ENCODE data around the gene KRT14.
"Not testable (repeated sequence)": the region's sequence is repeated elsewhere in the genome, so short reads cannot be mapped to it uniquely, and the experiment has no call there.

The KRT14 gene

DNA sequence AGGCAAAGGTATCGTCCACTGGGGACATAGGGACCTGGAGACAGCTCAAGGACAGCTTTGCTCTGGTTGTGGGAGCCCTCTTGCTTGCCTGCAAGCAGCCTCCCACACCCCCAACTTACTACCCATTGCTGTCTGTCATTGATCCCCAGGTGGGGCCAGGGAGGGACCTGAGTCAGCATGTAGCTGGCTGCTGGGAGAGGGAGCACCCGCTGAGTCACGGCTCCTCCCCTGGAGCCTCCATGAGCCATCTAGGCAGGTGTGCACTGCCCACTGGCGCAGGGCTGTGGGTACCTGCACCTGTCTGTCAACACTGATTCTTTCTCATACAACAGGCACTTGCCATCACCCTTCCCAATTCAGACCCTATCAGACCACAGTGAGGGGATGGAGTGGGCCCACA, 10.0 kb downstream of the KRT14 start:
- FAIRE-seq, result not testable (repeated sequence)

DNA sequence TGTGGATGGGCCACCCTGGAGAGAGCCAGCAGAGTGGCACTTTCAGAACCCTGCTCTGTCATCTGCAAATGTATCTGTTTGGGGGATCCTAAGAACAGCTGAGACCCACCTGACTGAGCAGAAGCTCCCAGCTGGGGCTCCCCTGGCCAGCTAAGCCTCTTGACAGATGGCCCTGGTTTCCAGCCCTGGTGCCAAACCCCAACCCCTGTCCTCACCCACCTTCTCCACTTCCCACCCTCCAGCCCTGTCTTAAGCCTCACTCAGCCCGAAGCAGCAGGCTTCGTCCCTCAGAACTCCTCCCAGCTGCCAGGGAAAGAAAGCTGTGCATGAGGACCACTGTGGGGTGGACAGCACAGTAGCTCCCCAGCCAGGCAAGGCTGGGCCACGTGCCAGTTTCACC, 11.4 kb downstream of the KRT14 start:
- FAIRE-seq, result no peak

GRCh38 chr17:41571561-41572434, 14.9 kb downstream of the KRT14 start, which contains the start of gene KRT9:
Gene KRT9, minus strand, starts transcription at chr17:41572059. Its CDS starts 67 bp downstream, at chr17:41571992.
- FAIRE-seq, result no peak

- FAIRE-seq, result no peak
Observed at GRCh38 chr17:41567317-41567716, 19.4 kb downstream of the KRT14 start.

GRCh38 chr17:41565338-41565737, 21.4 kb downstream of the KRT14 start:
- FAIRE-seq, result no peak

DNA sequence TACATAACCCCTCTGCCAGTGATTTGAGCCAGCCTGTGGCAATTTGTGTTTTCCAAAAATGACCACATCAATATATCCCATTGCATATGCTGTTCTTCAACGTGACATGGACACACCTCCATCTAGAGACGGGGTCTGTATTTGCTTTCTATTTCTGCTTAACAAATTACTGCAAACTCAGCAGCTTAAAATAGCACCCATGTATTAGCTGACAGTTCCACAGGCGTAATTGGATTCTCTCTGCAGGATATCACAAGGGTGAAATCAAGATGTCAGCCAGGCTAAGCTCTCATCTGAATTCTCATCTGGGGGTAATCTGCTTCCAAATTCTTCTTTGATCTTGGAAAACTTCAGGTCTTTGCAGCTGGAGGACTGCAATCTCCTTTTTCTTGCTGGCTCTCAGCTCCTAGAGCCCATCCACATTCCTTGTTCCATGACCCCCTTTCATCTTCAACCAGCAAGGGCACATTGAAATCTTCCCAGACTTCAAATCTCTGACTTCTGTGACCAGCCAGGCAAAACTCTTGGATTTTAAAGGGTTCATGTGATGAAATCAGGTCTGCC, 23.0 kb downstream of the KRT14 start:
- no peak for FAIRE-seq

GRCh38 chr17:41561554-41561953, 25.1 kb downstream of the KRT14 start:
- FAIRE-seq, result no peak

GRCh38 chr17:41559548-41559947, 27.1 kb downstream of the KRT14 start:
- no peak for FAIRE-seq

DNA sequence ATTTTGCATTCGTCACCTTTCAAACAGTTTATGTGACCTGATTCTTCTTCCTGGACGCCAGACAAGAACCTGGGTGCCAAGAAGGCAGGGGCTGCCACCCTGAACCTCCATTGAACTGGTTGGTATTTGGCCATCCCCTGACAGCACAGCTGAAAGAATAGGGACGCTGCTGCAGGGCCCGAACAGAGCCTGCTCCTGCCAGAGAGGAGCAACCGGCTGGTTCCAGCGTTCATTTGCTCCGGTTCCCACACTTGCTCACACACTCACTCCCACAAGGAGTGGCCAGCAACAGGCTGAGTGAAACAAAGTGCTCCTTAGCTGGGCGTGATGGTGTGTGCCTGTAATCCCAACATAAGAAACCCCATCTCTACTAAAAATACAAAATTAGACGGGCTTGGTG, 29.8 kb downstream of the KRT14 start:
- FAIRE-seq, result no peak

DNA sequence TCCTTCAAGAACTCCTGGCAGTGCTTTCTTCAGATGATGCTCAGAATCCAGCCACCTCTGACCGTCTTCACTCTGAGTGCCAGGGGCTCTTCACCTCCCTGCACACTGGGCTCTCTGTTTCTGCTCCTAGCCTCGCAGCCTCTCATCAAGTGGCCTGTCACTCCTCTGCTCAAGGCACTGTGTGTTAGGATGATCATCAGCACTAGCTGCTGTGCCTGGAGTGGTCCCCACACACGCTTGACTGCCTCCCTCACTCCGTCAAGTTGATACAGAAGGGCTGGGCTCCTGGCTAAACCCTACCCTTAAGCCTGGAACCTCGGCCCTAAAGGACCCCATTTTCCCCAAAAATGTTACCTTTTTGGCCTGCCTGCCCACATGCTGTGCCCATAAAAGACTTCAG, 30.4 kb downstream of the KRT14 start:
- FAIRE-seq, result no peak

DNA sequence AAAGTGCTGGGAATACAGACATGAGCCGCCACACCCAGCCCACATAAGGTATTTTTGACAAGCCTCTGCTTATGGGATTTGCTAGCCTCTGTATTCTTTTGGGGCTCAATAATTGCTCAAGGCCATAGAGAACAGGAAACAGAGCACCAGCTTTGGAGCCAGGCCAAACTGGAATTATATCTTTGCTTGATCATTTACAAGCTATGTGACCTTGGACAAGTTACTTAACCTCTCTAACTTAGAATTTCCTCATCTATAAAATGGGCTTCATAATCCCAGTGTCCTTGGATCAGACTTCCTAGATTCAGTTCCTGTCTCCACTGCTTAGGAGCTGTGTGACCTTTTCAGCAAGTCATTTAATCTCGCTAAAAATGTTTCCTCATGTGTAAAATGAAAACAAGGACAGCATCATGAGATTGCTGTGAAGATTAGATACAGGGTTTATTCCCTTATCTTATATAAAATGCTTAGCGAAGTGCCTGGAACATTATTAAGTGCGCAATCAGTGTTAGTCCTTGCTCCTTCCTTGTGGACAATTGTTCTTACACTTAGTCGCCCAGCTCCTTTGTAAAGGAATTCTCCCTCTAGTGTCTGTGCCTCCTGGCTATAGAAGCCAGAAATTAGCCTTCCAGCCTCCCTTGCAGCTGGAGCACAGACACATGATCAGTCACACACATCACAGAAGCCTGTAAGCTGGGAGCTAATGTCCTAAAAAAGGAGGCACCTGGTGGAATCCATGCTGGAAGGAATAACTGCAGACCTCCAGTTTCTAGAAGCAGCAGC, 31.4 kb downstream of the KRT14 start:
- no peak for FAIRE-seq

DNA sequence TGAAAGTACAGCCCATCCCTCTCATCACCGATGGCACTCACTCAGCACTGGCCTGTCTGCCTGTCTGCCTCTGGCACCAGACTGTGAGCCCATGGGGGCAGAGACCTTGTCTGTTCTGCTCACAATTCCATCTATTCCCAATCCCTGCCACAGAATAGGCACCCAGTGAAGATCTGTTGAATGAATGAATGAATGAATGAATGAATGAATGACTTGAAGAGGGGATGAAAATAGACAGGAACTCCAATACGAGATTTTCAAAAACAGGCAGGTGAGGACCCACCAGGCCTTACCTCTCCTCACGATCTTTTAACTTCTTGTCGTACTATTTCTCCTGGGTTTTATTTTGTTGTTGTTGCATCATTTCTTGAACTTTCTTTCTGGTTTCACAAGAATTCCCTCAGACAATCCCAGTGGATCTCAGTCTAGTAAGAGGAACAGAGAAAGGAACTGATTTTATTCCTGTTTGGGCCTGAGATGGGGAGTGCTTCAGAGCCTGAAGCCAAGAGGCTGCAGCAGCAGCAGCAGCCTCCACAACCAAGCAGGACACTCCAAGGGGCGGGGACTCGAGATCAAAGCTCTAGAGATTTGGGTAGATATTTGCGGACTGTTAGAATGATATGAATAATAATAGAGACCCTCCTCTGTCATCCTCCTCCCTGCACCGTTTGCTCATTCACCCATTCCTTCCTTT, 32.6 kb downstream of the KRT14 start:
- no peak for FAIRE-seq

DNA sequence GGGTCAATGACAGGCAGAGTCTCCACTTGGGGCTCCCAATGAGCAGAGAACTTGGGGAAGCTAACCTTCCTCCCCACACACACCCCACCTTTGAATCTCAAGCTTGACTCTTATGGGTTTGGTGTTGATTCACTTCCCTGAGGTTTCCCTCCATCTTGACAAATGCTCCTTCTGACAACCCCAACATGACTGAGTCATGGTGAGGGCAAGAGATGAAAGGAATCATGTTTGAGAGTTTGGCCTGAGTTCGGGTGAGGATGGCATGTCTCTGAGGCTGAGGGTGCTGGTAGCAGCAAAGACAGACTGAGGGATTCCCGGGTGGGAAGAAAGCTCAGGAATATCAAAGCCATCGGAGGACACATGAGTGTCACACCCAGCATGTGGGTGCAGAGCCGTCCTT, 33.5 kb downstream of the KRT14 start:
- no peak for FAIRE-seq

GRCh38 chr17:41552455-41552854, 34.2 kb downstream of the KRT14 start:
- FAIRE-seq, result no peak

DNA sequence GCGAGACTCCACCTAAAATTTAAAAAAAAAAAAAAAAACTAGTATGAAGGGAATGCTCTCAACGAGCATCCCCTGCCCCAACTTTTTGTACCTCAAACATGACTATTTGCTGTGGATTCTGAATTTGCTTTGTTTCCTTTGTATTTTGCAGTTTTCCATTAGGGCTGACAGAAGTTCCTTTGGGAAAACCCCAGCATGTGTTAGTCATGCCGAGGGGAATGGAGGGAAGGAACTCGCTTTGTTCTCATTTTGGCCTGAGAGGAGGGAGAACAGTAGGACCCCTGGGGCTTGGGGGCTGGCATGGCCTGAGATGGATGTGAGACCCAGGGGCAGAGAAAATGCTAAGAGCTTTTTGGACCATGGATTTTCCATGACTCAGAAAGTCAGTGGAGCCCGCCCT, 35.3 kb downstream of the KRT14 start:
- no peak for FAIRE-seq

DNA sequence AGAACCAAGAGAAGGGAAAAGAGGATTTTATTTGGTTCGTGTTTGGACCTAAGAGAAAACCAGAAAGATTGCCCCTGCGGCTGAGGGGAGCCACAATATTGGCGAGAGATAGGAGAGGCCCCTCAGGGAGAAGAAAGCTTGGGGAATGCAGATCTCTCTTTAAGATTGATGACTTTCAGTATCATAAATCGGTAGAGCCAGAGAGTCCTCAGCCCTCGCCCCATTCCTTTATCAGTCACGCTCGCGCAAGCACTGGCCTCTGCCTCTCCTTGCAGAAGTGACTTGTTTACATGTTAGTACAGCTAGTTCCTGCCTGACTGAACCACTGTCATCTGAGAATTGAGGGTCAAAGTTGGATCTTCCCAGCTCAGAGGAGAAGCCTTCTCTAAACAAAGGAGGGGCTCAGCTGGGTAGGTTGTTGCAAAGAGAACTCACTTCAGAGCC, 37.1 kb downstream of the KRT14 start:
- FAIRE-seq, result no peak

DNA sequence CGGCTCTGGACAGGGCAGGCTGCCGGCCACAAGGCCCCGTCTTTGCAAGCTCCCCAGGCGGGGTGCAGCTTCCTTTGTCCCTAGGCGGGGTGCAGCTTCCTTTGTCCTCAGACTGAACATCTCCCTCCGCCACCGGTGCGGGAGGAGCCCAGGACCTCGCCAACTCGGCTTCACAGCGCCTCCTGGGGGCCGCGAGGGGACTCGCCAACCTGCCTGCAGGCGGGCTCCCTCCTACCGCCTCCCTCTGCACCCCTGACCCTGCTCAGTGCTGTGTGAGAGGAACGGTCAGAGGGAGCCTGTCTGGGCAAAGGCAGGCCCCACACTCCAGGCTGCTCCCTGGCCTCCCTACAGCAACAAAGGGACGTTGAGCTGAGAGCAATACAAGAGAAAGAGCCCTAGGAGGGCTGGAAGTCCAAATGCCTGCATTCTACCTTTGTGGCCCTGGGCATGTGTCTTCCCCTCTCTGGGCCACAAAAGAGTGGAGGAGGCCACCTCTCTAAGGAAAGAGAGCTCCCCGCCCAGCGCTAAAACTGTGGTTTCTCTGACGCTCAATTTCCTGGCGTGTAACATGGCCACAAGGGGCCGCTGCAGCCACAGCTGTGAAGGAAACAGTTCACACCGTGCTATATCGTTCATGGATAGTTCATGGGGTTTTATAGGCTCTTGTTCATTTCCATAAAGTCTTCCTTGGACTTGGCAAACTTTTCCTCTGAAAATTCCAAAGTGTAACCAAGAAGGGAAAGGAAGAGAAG, 37.7 kb downstream of the KRT14 start:
- peak; percentile 65 for FAIRE-seq

DNA sequence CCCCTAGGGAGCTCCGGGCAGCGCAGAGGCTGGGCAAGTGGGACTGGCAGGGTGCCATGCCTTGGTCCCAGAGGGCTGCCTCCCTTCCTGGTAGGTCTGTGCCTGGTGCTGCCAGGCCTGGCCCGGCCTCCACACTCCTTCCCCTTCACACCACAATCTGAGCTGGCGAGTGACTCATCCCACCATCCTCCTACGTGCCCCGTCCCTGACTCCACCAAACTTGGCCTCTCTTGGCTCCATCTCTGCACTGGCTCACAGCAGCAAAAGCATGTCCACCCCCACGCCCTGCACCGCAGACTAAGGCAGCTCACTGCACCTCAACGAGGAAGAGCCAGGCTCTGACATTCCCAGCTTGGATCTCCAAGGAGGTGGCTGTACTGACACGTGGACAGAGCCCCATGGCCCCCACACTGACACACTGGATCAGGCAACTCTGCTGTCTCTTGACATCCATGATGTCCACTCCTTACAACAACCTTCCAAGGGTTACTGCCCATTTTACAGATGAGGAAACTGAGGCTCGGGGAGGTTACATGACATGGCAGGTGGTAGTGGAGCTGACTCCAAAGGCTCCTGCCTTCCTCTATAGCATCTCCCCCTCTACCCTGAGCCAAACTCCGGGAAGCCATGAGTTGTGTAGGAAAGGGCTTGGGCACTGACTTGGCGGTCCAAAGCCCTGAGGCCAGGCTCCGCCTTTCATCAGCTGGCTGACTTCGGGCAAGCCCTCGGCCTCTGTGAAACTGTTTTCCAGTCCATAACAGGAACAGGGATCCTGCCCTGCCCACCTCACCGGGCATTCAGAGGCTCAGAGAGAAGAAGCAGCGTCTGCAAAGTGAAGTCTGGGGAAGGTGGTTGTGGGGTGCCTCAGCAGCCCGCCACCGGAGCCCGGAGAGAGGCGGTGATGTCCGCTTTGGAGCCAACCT, 38.5 kb downstream of the KRT14 start:
- no peak for FAIRE-seq

DNA sequence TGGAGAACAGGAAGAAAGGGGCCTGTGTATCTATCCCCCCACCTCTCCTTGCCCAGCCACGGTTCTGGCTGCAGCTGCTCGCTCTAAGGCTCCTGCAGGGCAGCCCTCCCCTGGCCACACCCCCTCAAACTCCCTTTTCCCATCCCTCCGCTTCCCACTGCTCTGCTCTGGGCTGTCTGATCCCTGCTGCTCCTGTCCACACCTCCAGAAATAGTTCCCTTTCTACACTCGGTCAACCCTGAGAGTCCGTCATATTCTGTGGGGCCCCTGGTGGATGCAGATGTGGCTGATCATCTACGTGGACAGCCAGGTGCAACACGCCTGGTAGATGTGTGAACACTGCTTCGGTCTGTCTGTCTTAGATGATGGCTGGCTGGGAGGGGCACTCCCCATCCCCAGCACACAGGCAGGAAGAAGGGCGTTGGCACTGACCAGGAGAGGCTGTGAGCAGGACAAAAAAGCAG, 39.3 kb downstream of the KRT14 start:
- FAIRE-seq, result no peak

- no peak for FAIRE-seq
Observed at GRCh38 chr17:41546819-41547218, 39.9 kb downstream of the KRT14 start.

DNA sequence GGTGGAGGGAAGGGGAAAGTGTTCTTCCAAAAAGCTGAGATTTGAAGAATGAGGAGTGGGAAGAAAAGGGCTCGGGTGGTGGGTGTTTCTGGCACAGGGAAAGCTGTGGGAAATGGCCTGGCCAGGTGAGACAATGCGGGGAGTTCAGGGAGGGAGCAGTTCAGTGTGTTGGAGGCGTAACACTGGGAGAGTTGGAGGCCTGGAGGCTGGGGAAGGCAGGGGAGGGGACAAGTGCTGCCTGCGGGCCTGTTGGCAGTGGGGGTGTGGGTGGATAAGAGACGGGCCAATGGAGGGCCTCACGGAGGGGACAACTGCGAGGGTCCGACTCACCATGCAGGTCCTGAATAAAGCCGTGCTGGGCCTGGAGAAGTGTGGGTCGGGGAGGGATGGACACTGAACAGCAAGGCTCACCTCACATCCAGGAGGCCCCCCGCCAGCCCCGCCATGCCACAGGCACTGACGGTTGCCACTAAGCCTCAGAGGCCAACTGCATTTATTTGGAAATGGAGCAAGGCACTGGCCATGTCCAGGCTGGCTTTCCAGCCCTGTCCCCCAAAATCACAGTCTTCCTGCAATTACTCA, 40.8 kb downstream of the KRT14 start:
- FAIRE-seq, result no peak
